ENCODE results near the gene OR8B8. TPM values are rescaled to one million over a fixed set of nuclear protein-coding genes. Genes with fewer than 3 reads are reported as not detected.
"Not testable (repeated sequence)": the region's sequence is repeated elsewhere in the genome, so short reads cannot be mapped to it uniquely, and the experiment has no call there.

OR8B8 gene
- total and polyA plus RNA-seq, 10 of the 15 experiments (the other 5 are each of a cell fraction or from before 2014, with no cell fraction given), result not detected

DNA sequence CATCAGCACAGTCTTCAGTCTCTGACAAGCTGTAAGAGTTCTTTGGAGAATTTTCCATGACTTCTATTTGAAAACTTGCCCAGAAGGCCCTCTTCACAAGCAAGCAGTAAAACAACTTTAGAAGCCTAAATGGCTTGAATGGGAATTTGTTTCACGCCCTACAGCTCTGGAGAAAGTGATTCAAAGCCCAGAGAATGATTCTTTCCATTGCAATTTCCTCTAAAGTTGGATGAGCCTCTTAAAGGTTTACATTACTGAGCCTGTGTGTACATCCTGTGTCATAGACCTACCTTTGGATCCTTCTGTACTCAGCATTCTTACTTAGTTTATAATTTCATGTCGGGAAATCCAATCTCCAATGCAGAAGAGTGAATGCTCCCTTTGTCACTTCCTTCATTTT lies 39.9 kb downstream of the OR8B8 start:
- in situ Hi-C loops (cut with MboI) (loop anchor here (25.0 kb wide), 1 partner anchor 432 kb away; no protein-coding TSS in a partner anchor), intact Hi-C loops (cut with micrococcal nuclease; ENCODE audit: unreplicated experiment) (no loop called here)
- TF ChIP-seq, protein P1, sequence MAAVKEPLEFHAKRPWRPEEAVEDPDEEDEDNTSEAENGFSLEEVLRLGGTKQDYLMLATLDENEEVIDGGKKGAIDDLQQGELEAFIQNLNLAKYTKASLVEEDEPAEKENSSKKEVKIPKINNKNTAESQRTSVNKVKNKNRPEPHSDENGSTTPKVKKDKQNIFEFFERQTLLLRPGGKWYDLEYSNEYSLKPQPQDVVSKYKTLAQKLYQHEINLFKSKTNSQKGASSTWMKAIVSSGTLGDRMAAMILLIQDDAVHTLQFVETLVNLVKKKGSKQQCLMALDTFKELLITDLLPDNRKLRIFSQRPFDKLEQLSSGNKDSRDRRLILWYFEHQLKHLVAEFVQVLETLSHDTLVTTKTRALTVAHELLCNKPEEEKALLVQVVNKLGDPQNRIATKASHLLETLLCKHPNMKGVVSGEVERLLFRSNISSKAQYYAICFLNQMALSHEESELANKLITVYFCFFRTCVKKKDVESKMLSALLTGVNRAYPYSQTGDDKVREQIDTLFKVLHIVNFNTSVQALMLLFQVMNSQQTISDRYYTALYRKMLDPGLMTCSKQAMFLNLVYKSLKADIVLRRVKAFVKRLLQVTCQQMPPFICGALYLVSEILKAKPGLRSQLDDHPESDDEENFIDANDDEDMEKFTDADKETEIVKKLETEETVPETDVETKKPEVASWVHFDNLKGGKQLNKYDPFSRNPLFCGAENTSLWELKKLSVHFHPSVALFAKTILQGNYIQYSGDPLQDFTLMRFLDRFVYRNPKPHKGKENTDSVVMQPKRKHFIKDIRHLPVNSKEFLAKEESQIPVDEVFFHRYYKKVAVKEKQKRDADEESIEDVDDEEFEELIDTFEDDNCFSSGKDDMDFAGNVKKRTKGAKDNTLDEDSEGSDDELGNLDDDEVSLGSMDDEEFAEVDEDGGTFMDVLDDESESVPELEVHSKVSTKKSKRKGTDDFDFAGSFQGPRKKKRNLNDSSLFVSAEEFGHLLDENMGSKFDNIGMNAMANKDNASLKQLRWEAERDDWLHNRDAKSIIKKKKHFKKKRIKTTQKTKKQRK (IDR thresholded peaks at IDR 0.05; ENCODE audit: low read depth, low read length), result no peak
- TF ChIP-seq CBX5 (IDR thresholded peaks at IDR 0.05; ENCODE audit: low read depth), result no peak
- no peaks in the 10 kb centered on the region for H3K9me3 ChIP-seq (replicated peaks; ENCODE audit: control insufficient read depth, insufficient read depth, low read length)
- H3K36me3 ChIP-seq (ENCODE audit: control insufficient read depth in 2 of 2, insufficient read depth in 2 of 2, low read length in 1 of 2), result no peaks in the 10 kb centered on the region
- DNase-seq (ENCODE audit: low read depth, low spot score) (no peak), ATAC-seq (no peak), FAIRE-seq (no peak)
- ChIA-PET SMC1A (ENCODE audit: uncharacterized antibody, unreplicated experiment) (no interaction called here), RAD21 (ENCODE audit: unreplicated experiment) (no interaction called here), POLR2A (no interaction called here), CTCF (interaction anchor here (1.4 kb wide), 1 partner anchor 334 kb away, joined by 3 read pairs; no protein-coding TSS in a partner anchor)
- no peaks in the 10 kb centered on the region for H3K79me2 ChIP-seq (ENCODE audit: control insufficient read depth, insufficient read depth, low read length)
- H3K27ac ChIP-seq (ENCODE audit: control insufficient read depth, insufficient read depth), result no peak overlapping the region
- no peak overlapping the region for H3K4me3 ChIP-seq
- BruUV-seq (replicated peaks), result no TSS peak
- no peak overlapping the region for H3K9ac ChIP-seq (ENCODE audit: control insufficient read depth, insufficient read depth, low read length)
- H3K27me3 ChIP-seq (replicated peaks in 1 of 2; ENCODE audit: control insufficient read depth in 2 of 2, insufficient read depth in 2 of 2, low read length in 1 of 2), result 0 out of 4 replicates have a peak, but pooled peaks cover 0 to 2% of the 10 kb centered on the region in 2 experiments
- no peaks in the 10 kb centered on the region for H3K4me1 ChIP-seq (ENCODE audit: control insufficient read depth, insufficient read depth, low read length)
- H3K4me2 ChIP-seq (ENCODE audit: control insufficient read depth, insufficient read depth), result no peak overlapping the region
- H4K20me1 ChIP-seq (ENCODE audit: control insufficient read depth, insufficient read depth), result no peaks in the 10 kb centered on the region
- 0% methylated on average over 2 of the region's 2 CpGs for WGBS (ENCODE audit: insufficient coverage, insufficient replicate concordance, low lambda C conversion rate, missing lambda C conversion rate)
- no peak overlapping the region for H2AFZ ChIP-seq (ENCODE audit: control insufficient read depth, low read depth, low read length)

DNA sequence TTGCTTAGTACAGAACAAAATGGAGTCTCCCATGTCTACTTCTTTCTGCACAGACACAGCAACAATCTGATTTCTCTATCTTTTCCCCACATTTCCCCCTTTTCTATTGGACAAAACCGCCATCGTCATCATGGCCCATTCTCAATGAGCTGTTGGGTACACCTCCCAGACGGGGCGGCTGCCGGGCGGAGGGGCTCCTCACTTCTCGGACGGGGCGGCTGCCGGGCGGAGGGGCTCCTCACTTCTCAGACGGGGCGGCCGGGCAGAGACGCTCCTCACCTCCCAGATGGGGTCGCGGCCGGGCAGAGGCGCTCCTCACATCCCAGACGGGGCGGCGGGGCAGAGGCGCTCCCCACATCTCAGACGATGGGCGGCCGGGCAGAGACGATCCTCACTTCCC lies 42.3 kb downstream of the OR8B8 start:
- H3K79me2 ChIP-seq (ENCODE audit: control insufficient read depth, insufficient read depth, low read length); POLR2A ChIA-PET; H3K4me2 ChIP-seq (ENCODE audit: control insufficient read depth, insufficient read depth); BruUV-seq (replicated peaks); H3K27me3 ChIP-seq (replicated peaks in 1 of 2; ENCODE audit: control insufficient read depth in 2 of 2, insufficient read depth in 2 of 2, low read length in 1 of 2); H3K4me3 ChIP-seq; H3K4me1 ChIP-seq (ENCODE audit: control insufficient read depth, insufficient read depth, low read length); H3K27ac ChIP-seq (ENCODE audit: control insufficient read depth, insufficient read depth); ATAC-seq; H3K9ac ChIP-seq (ENCODE audit: control insufficient read depth, insufficient read depth, low read length); H2AFZ ChIP-seq (ENCODE audit: control insufficient read depth, low read depth, low read length); RAD21 ChIA-PET (ENCODE audit: unreplicated experiment); H3K9me3 ChIP-seq (replicated peaks; ENCODE audit: control insufficient read depth, insufficient read depth, low read length); H4K20me1 ChIP-seq (ENCODE audit: control insufficient read depth, insufficient read depth); DNase-seq (ENCODE audit: low read depth, low spot score); H3K36me3 ChIP-seq (ENCODE audit: control insufficient read depth in 2 of 2, insufficient read depth in 2 of 2, low read length in 1 of 2); FAIRE-seq: not testable (repeated sequence)
- 90% methylated on average over 10 of the region's 27 CpGs for WGBS (ENCODE audit: insufficient coverage, insufficient replicate concordance, low lambda C conversion rate, missing lambda C conversion rate)
- in situ Hi-C loops (cut with MboI) (loop anchor here (25.0 kb wide), 1 partner anchor 434 kb away; no protein-coding TSS in a partner anchor), intact Hi-C loops (cut with micrococcal nuclease; ENCODE audit: unreplicated experiment) (loop anchor here (5.0 kb wide), 1 partner anchor 464 kb away; the partner anchor contains the start of gene ROBO3)
- ChIA-PET CTCF (interaction anchor here (0.7 to 2.2 kb wide), 7 partner anchors 73 to 435 kb away, joined by 4 to 13 read pairs (median 5); partner anchors contain the start of gene TBRG1), SMC1A (ENCODE audit: uncharacterized antibody, unreplicated experiment) (interaction anchor here (1.6 kb wide), 1 partner anchor 182 kb away, joined by 5 read pairs; no protein-coding TSS in a partner anchor)
